Aorta (tissue), 5 donors: ENCODE results near the gene B4GALNT1. TPM values are rescaled to one million over a fixed set of nuclear protein-coding genes. Genes with fewer than 3 reads are reported as not detected.
"Not testable (repeated sequence)": the region's sequence is repeated elsewhere in the genome, so short reads cannot be mapped to it uniquely, and the experiment has no call there.

ENCODE experiments used
- ATAC-seq: fragments of 200-7000 bp; cut with Tn5 transposase; one replicate; pipeline ENCODE4 v1.9.1; 2022; ENCODE audit warnings: moderate library complexity; ENCODE audit not compliant: low FRiP score
- DNase-seq, 2 donors: peaks; one replicate each; pipeline ENCODE4 v3.0.0-alpha.2; 2020
- H3K27ac ChIP-seq, 2 donors: one replicate each; pipeline ENCODE4 v1.5.1; 2013; ENCODE audit warnings: low read length in 2 of 2, mild to moderate bottlenecking in 2 of 2, moderate library complexity in 2 of 2, control low read depth in 1 of 2, inconsistent platforms in 1 of 2, low read depth in 1 of 2
- H3K27me3 ChIP-seq, 2 donors: one replicate each; pipeline ENCODE4 v1.6.1; 2013; ENCODE audit warnings: control low read depth in 1 of 2, low read length in 1 of 2, mild to moderate bottlenecking in 1 of 2, moderate library complexity in 1 of 2; ENCODE audit not compliant: insufficient read depth in 2 of 2, control insufficient read depth in 1 of 2
- H3K36me3 ChIP-seq, 2 donors: one replicate each; pipeline ENCODE4 v1.6.1; 2013; ENCODE audit warnings: control low read depth in 1 of 2, low read length in 1 of 2, mild to moderate bottlenecking in 1 of 2; ENCODE audit not compliant: insufficient read depth in 2 of 2, control insufficient read depth in 1 of 2
- H3K4me1 ChIP-seq, 2 donors: one replicate each; pipeline ENCODE4 v1.6.1; 2013; ENCODE audit warnings: low read length in 2 of 2, control low read depth in 1 of 2, mild to moderate bottlenecking in 1 of 2, moderate library complexity in 1 of 2; ENCODE audit not compliant: insufficient read depth in 2 of 2, control insufficient read depth in 1 of 2
- H3K4me3 ChIP-seq, 2 donors: one replicate each; pipeline ENCODE4 v1.5.1; 2013; ENCODE audit warnings: low read length in 2 of 2, control low read depth in 1 of 2, mild to moderate bottlenecking in 1 of 2
- H3K9me3 ChIP-seq: one replicate; pipeline ENCODE4 v1.6.1; 2013; ENCODE audit warnings: mild to moderate bottlenecking, low read length; ENCODE audit not compliant: control insufficient read depth
- WGBS, 2 donors: extraction: QIAGEN DNeasy Blood & Tissue Kit; methylation state at CpG; one replicate each; pipeline ENCODE4 v1.1.7; 2013; 5-methylcytosine and 5-hydroxymethylcytosine counted together
- intact Hi-C, 2 donors: fragments of 100-400 bp; cut with DNase I; formaldehyde crosslinking; loops; one replicate each; pipeline versions ENCODE4 v1.14.2 to v1.15.0; 2022
- polyA plus RNA-seq, 2 donors: library from polyadenylated mRNA; stranded (reverse); fragments of 200-250 nt; gene quantifications; one replicate each; pipeline ENCODE4 v1.2.3, GENCODE V29; 2013
- total RNA-seq, 2 donors: library from RNA; stranded (reverse); fragmentation: NEBNext Ultra II Directional; extraction: Animal tissue kit (Norgen Biotek cat#: 25700); gene quantifications; one replicate each; pipeline ENCODE4 v1.2.1, GENCODE V29; 2021
- donor health status: healthy with polysubstance abuse.
- donor health status: Bipolar disorder and iron deficiency.
- donor health status: DM: no; HTN: no; CAD: no.
- donor health status: DM: no; HTN: no; CAD: no.
- donor health status: DM: yes; HTN: yes; CAD: no.

B4GALNT1 gene
- total and polyA plus RNA-seq, 4 donors: 1.0 to 6.5 (median 4.4) TPM

DNA sequence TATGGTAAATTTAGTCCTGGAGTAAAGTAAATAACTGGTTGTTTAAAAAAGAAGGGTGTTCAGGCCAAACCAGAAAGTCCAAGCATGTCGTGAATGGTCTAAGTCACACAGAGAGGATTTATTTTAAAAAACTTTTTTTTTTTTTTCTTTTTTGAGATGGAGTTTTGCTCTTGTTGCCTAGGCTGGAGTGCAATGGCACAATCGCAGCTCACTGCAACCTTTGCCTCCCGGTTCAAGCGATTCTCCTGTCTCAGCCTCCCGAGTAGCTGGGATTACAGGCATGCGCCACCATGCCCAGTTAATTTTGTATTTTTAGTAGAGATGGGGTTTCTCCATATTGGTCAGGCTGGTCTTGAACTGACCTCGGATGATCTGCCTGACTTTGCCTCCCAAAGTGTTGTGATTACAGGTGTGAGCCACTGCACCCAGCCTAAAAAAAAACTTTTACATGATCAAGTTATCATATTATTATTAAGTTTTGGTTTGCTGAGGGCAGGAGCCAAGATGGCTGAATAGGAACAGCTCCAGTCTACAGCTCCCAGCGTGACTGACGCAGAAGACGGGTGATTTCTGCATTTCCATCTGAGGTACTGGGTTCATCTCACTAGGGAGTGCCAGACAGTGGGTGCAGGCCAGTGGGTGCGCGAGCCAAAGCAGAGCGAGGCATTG lies 13.1 kb upstream of the B4GALNT1 start:
- DNase-seq, H3K9me3 ChIP-seq, H3K4me1 ChIP-seq, H3K36me3 ChIP-seq, H3K27me3 ChIP-seq, ATAC-seq, H3K4me3 ChIP-seq, intact Hi-C loops, H3K27ac ChIP-seq: not testable (repeated sequence)
- whole genome bisulfite sequencing, 2 donors: 67 to 71% methylated on average over 11 to 13 of the region's 13 CpGs

GRCh38 chr12:57641699-57642442 lies 8.9 kb upstream of the B4GALNT1 start:
- no peaks in the 10 kb centered on the region for H3K4me1 ChIP-seq
- H3K27ac ChIP-seq: no peak overlapping the region
- H3K4me3 ChIP-seq: no peak overlapping the region
- H3K9me3 ChIP-seq: no peaks in the 10 kb centered on the region
- ATAC-seq (no peak), DNase-seq (no peak)
- intact Hi-C loops: no loop called here
- WGBS, 2 donors: 42 to 47% methylated on average over 5 of the region's 5 CpGs
- H3K27me3 ChIP-seq: peaks cover 0 to 1% of the 10 kb centered on the region in 2 donors
- H3K36me3 ChIP-seq: no peaks in the 10 kb centered on the region

- Histone ChIP-seq H3K36me3 (no peaks in the 10 kb centered on the region), H3K27ac (no peak overlapping the region), H3K4me3 (no peak overlapping the region), H3K4me1 (no peaks in the 10 kb centered on the region), H3K9me3 (no peaks in the 10 kb centered on the region), H3K27me3 (peaks cover 0 to 1% of the 10 kb centered on the region in 2 donors)
- WGBS, 2 donors: 54 to 59% methylated on average over 7 of the region's 7 CpGs
- no peak for ATAC-seq
- no peak for DNase-seq
- intact Hi-C loops: no loop called here
Measured at GRCh38 chr12:57640175-57641042, 7.4 kb upstream of the B4GALNT1 start.

GRCh38 chr12:57638096-57638495 lies 5.1 kb upstream of the B4GALNT1 start:
- Histone ChIP-seq H3K9me3 (no peaks in the 10 kb centered on the region), H3K36me3 (no peaks in the 10 kb centered on the region), H3K27me3 (peaks cover 0 to 1% of the 10 kb centered on the region in 2 donors), H3K27ac (no peak overlapping the region), H3K4me3 (no peak overlapping the region), H3K4me1 (no peaks in the 10 kb centered on the region)
- whole genome bisulfite sequencing, 2 donors: 89 to 92% methylated on average over 3 of the region's 3 CpGs
- DNase-seq (no peak), ATAC-seq (no peak)
- intact Hi-C loops: no loop called here

DNA sequence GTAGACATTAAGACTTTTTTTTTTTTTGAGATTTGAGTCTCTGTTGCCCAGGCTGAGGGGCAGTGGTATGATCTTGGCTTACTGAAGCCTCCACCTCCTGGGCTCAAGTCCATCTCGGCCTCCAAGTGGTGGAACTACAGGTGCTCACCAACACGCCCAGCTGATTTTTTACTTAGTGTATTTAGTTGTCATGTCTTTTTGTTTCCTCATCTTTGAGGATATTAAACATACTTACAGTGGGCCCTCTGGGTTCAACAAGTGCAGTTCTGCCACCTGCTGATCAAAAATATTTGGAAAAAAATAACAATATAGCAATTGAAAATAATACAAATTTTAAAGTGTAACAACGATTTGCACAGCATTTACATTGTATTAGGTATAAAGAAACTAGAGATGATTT lies 4.4 kb upstream of the B4GALNT1 start:
- intact Hi-C loops: no loop called here
- DNase-seq (no peak), ATAC-seq (no peak)
- no peaks in the 10 kb centered on the region for H3K4me1 ChIP-seq
- 68 to 76% methylated on average over 3 of the region's 3 CpGs for WGBS, 2 donors
- no peaks in the 10 kb centered on the region for H3K9me3 ChIP-seq
- H3K36me3 ChIP-seq: no peaks in the 10 kb centered on the region
- no peak overlapping the region for H3K4me3 ChIP-seq
- H3K27me3 ChIP-seq: peaks cover 0 to 1% of the 10 kb centered on the region in 2 donors
- H3K27ac ChIP-seq: no peak overlapping the region

- ATAC-seq, H3K36me3 ChIP-seq, H3K4me1 ChIP-seq, intact Hi-C loops, H3K27me3 ChIP-seq, H3K9me3 ChIP-seq, H3K27ac ChIP-seq, DNase-seq, H3K4me3 ChIP-seq: not testable (repeated sequence)
- WGBS, 2 donors: 82 to 85% methylated on average over 9 of the region's 9 CpGs
Measured at GRCh38 chr12:57636731-57637130, 3.7 kb upstream of the B4GALNT1 start.

GRCh38 chr12:57632073-57632957 lies 686 bp downstream of the B4GALNT1 start:
- ATAC-seq (peak; percentile 65), DNase-seq (peak in 1 of 2 donors; percentile 49)
- H3K27ac ChIP-seq: no peak overlapping the region
- H3K4me3 ChIP-seq: peak overlapping the region; percentile 15 to 75
- intact Hi-C loops: no loop called here
- no peaks in the 10 kb centered on the region for H3K36me3 ChIP-seq
- H3K9me3 ChIP-seq: no peaks in the 10 kb centered on the region
- no peaks in the 10 kb centered on the region for H3K4me1 ChIP-seq
- no peaks in the 10 kb centered on the region for H3K27me3 ChIP-seq
- WGBS, 2 donors: 1% methylated on average over 47 to 67 of the region's 67 CpGs

DNA sequence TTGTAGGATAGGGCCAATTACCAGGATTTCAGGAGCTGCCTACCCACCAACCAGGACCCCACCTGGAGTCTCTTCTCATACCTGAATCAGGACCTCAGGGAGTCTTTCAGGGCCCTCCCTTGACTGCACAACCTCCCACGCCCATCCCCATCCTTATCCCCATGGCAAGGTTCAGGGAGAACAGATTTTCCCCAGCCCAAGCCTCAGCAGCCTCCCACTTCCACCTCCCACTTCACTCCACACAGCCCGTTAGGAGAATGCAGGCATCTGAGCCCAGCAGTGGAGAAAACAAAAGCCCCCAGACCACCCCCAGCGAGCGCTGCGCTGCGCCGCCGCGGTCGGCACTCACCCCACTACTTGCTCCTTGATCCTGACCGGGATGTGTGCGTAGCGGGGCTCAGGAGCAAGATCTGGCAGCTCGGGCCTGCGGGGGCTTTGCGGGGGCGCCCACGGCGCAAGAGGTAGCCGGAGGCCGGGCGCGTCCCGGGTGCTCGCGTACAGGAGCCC lies 1.4 kb downstream of the B4GALNT1 start:
- ATAC-seq: no peak
- Histone ChIP-seq H3K4me1 (no peaks in the 10 kb centered on the region), H3K4me3 (no peak overlapping the region), H3K36me3 (no peaks in the 10 kb centered on the region), H3K27me3 (no peaks in the 10 kb centered on the region), H3K9me3 (no peaks in the 10 kb centered on the region), H3K27ac (no peak overlapping the region)
- intact Hi-C loops: no loop called here
- DNase-seq: no peak
- WGBS, 2 donors: 13 to 17% methylated on average over 26 of the region's 26 CpGs
